Endometrial microvascular endothelial cells (primary cell): ENCODE measurements around the gene NEK1. TPM values are rescaled to one million over a fixed set of nuclear protein-coding genes. Genes with fewer than 3 reads are reported as not detected.

Experiments used
- in situ Hi-C: cut with HindIII; loops from 2 replicates; pipeline ENCODE4 v1.10.0; 2017; ENCODE audit warnings: low sequenced_read_pairs, low pct_unique_long_range_greater_than_20kb; ENCODE audit errors: inconsistent ontology term
- total RNA-seq: library from RNA; depleted of rRNA; stranded (reverse); fragments of >200 nt; gene quantifications from one replicate; pipeline ENCODE4 v1.2.3, GENCODE V29; 2015; ENCODE audit errors: inconsistent ontology term

NEK1 gene
- total RNA-seq, 1 donor from 2014 or later, result 4.4 TPM

- in situ Hi-C loops, result no loop called here
These were observed 263.8 kb downstream of the NEK1 start for GRCh38 chr4:169348541-169348940.

DNA sequence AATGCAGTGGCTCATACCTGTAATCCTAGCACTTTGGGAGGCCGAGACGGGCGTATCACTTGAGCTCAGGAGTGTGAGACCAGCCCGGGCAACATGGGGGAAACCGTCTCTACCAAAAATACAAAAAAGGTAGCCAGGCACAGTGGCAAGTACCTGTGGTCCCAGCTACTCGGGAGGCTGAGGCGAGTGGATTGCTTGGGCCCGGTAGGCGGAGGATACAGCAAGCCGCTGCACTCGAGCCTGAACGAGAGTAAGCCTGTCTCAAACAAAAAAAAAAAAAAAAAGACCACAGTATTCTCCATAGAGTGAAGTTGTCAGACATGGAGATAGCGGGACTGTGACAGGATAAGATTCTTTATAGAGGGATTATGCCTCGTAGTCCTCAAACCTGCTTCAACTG lies 265.5 kb downstream of the NEK1 start:
- in situ Hi-C loops, result no loop called here

DNA sequence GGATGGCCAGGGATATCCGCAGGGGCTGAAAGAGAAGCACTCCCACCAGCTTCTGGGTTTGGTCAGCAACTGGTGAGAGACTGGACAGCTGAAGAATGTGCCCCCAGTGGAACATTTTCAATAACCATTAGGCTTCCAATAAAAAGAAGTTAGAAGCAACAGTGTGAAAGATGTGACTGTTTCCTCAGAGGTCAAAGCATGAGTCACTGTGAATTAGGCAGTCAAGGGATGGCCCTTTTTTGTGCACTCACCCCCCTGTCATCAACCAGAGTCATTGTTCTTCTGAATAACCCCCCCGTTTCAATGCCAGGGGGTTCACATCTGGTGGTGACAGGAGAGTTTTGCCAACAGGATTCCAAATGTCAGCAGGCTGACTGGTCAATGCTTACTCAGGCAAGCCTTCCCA lies 267.1 kb downstream of the NEK1 start:
- in situ Hi-C loops, result no loop called here

Other genes starting within 250 kb of the NEK1 start
- gene CLCN3, start 8.0 kb upstream of the NEK1 start, total RNA-seq, result 24.2 TPM
- gene HPF1, start 145.4 kb upstream of the NEK1 start, total RNA-seq, result 23.1 TPM